HL-60 (cell line): ENCODE data around the gene CARD19.

ENCODE experiments used
- CTCF ChIP-seq: IDR thresholded peaks from one replicate; pipeline ENCODE4 v1.5.1; 2011; ENCODE audit warnings: low read length, control low read depth, inconsistent platforms; ENCODE audit not compliant: insufficient read depth
- REST ChIP-seq: IDR thresholded peaks from 2 replicates; pipeline ENCODE4 v1.6.1; 2012; ENCODE audit warnings: low read depth; ENCODE audit not compliant: insufficient replicate concordance

DNA sequence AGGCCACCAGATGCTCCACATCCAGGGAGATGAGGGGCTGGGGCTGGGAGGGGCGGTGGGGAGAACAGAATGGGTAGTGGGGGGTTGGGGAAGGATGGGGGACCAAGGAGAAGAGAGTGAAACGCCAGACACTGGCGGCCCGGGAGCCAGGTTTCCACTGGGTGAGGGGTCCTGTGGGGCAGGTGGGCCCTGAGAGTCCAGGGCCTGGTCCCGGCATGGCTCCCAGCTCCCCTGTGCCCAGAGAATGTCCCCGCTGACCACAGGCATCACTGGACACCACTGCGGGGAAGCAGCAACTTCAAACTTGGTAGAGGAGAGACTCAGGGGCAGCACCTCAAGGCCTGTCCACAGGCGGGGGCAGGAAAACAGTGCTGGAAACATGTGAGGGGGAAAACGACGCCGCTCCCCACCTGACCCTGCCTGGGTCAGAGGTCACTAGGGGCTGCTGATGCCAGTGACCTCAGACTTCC, 24.9 kb downstream of the CARD19 start:
- TF ChIP-seq CTCF (no peak), REST (no peak)
